Epithelial cell of esophagus (primary cell): ENCODE measurements around the gene HTT.

ENCODE experiments used
- DNase-seq: peaks from one replicate; pipeline ENCODE4 v3.0.0; 2010; ENCODE audit warnings: low read depth
- H3K4me3 ChIP-seq: 2 replicates; pipeline ENCODE4 v1.5.1; 2011; ENCODE audit warnings: mild to moderate bottlenecking, low read length, control low read depth
- CTCF ChIP-seq: IDR thresholded peaks from 2 replicates; pipeline ENCODE4 v1.5.1; 2011; ENCODE audit warnings: low read depth, mild to moderate bottlenecking, low read length, control low read depth, inconsistent platforms; ENCODE audit not compliant: insufficient read depth; ENCODE audit errors: missing control alignments

Gene HTT

GRCh38 chr4:3112609-3113469 is 38.4 kb downstream of the HTT start:
- DNase-seq: peak; percentile 59
- TF ChIP-seq CTCF: no peak
- no peak overlapping the region for H3K4me3 ChIP-seq

- H3K4me3 ChIP-seq: no peak overlapping the region
- peak; percentile 40 for DNase-seq
- TF ChIP-seq CTCF: no peak
These were observed 39.9 kb downstream of the HTT start for GRCh38 chr4:3114377-3114776.

- no peak for TF ChIP-seq CTCF
- peak; percentile 29 for DNase-seq
- H3K4me3 ChIP-seq: no peak overlapping the region
These were observed 41.3 kb downstream of the HTT start for GRCh38 chr4:3115637-3116270.

GRCh38 chr4:3116955-3117354 is 42.5 kb downstream of the HTT start:
- TF ChIP-seq CTCF: no peak
- DNase-seq: no peak
- no peak overlapping the region for H3K4me3 ChIP-seq

GRCh38 chr4:3118312-3118711 is 43.8 kb downstream of the HTT start:
- H3K4me3 ChIP-seq: no peak overlapping the region
- TF ChIP-seq CTCF: no peak
- no peak for DNase-seq

GRCh38 chr4:3119464-3119863 is 45.0 kb downstream of the HTT start:
- H3K4me3 ChIP-seq: no peak overlapping the region
- no peak for TF ChIP-seq CTCF
- DNase-seq: no peak
